HepG2 (cell line): Measurements from ENCODE around the gene DESI2. TPM values are rescaled to one million over a fixed set of nuclear protein-coding genes. Genes with fewer than 3 reads are reported as not detected.

Experiments
- ATAC-seq: fragments of 200-7000 bp; cut with Tn5 transposase; 3 replicates; pipeline ENCODE4 v1.9.1; 2020; ENCODE audit warnings: mild to moderate bottlenecking, moderate library complexity
- BruUV-seq: library from RNA; stranded (reverse); fragments of 400-500 nt; replicated peaks from 2 replicates; lab custom pipeline; 2021; lab: Mats Ljungman, UMichigan
- CTCF ChIA-PET: fragments of 300-600 bp; formaldehyde crosslinking; extraction: SDS; loops from one replicate; lab custom pipeline; 2021; ENCODE audit warnings: low total read pairs, inconsistent platforms, low intra/inter-chr PET ratio; lab: Yijun Ruan, JAX
- POLR2A ChIA-PET: fragments of 350-600 bp; sonication (Branson Sonifier 250); formaldehyde crosslinking; loops from one replicate; lab custom pipeline; 2020; ENCODE audit warnings: antibody characterized with exemption, inconsistent platforms; lab: Yijun Ruan, JAX
- DNase-seq: peaks from one replicate; pipeline ENCODE4 v3.0.0-alpha.2; 2015; ENCODE audit warnings: low spot score
- FAIRE-seq: peaks from 3 replicates; lab custom pipeline; 2011; peaks lifted over from hg19 to GRCh38; lab: Jason Lieb, UNC
- H2AFZ ChIP-seq: one replicate; pipeline ENCODE4 v1.6.1; 2011; ENCODE audit warnings: low read length, inconsistent platforms
- H3K27ac ChIP-seq: fragments of 300-600 bp; 3 replicates; pipeline ENCODE4 v1.8.0; 2011; ENCODE audit warnings: mixed run types, mild to moderate bottlenecking, mixed read lengths, low read length, inconsistent platforms; ENCODE audit not compliant: insufficient read depth; ENCODE audit errors: extremely low read length
- H3K27me3 ChIP-seq, 2 experiments: fragments of 200-600 bp in 1 of 2; 2 replicates in 1 of 2; 3 replicates in 1 of 2; pipeline versions ENCODE4 v1.6.0 to v1.8.0; 2011; ENCODE audit warnings: low read length in 2 of 2, mild to moderate bottlenecking in 2 of 2, moderate library complexity in 2 of 2, inconsistent platforms in 1 of 2; ENCODE audit not compliant: insufficient read depth in 2 of 2, control insufficient read depth in 1 of 2
- H3K36me3 ChIP-seq, 2 experiments: fragments of 200-600 bp in 1 of 2; replicated peaks in 1 of 2; 2 replicates in 1 of 2; 3 replicates in 1 of 2; pipeline versions ENCODE4 v1.5.1 to v1.8.0; 2011; ENCODE audit warnings: low read length in 2 of 2, inconsistent platforms in 1 of 2; ENCODE audit not compliant: insufficient read depth in 2 of 2, control insufficient read depth in 1 of 2
- H3K4me1 ChIP-seq: 2 replicates; pipeline ENCODE4 v1.5.1; 2012; ENCODE audit warnings: low read length, inconsistent platforms; ENCODE audit not compliant: insufficient read depth
- H3K4me2 ChIP-seq: 2 replicates; pipeline ENCODE4 v1.6.0; 2011; ENCODE audit warnings: low read depth, low read length, inconsistent platforms
- H3K4me3 ChIP-seq, 3 experiments: fragments of 200-600 bp in 1 of 3; sonication (generic), shearing (Covaris generic) in 1 of 3; replicated peaks in 1 of 3; 2 replicates each; pipeline ENCODE4 v1.5.1; 2011 to 2016; ENCODE audit warnings: low read length in 3 of 3, inconsistent platforms in 2 of 3, low read depth in 2 of 3, mild to moderate bottlenecking in 2 of 3, control low read depth in 1 of 3, mixed read lengths in 1 of 3; ENCODE audit not compliant: insufficient read depth in 1 of 3
- H3K79me2 ChIP-seq: one replicate; pipeline ENCODE4 v1.6.1; 2011; ENCODE audit warnings: low read length, inconsistent platforms; ENCODE audit not compliant: insufficient read depth
- H3K9ac ChIP-seq: 2 replicates; pipeline ENCODE4 v1.6.0; 2011; ENCODE audit warnings: mild to moderate bottlenecking, low read depth, low read length, inconsistent platforms; ENCODE audit not compliant: insufficient read depth
- H3K9me3 ChIP-seq: 2 replicates; pipeline ENCODE4 v1.5.1; 2012; ENCODE audit warnings: mild to moderate bottlenecking, low read length
- H4K20me1 ChIP-seq: 2 replicates; pipeline ENCODE4 v1.6.0; 2011; ENCODE audit warnings: inconsistent platforms, mild to moderate bottlenecking, low read length, moderate library complexity; ENCODE audit not compliant: insufficient read depth
- CEBPB ChIP-seq: IDR thresholded peaks from 2 replicates; pipeline ENCODE4 v1.6.1; 2011; ENCODE audit warnings: low read depth, low read length, improper control_type of control experiment, borderline replicate concordance
- MAFK ChIP-seq, 2 experiments: IDR thresholded peaks in 1 of 2; conservative IDR thresholded peaks in 1 of 2; 2 replicates each; pipeline ENCODE4 v1.6.1; 2011; ENCODE audit warnings: improper control_type of control experiment in 2 of 2, low read length in 2 of 2
- NR2F6 ChIP-seq, 2 experiments: IDR thresholded peaks; 2 replicates each; pipeline ENCODE4 v1.6.1; 2016; ENCODE audit warnings: antibody characterized with exemption in 1 of 2, mild to moderate bottlenecking in 1 of 2
- ZBTB21 ChIP-seq: sonication (generic); formaldehyde crosslinking; IDR thresholded peaks from 2 replicates; pipeline ENCODE4 v1.4.0; 2020; ENCODE audit warnings: missing genetic modification reagents
- ZNF44 ChIP-seq: sonication (generic); formaldehyde crosslinking; IDR thresholded peaks from 2 replicates; pipeline ENCODE4 v1.5.1; 2020; ENCODE audit warnings: mild to moderate bottlenecking, missing genetic modification reagents
- ZNF550 ChIP-seq: sonication (generic); formaldehyde crosslinking; IDR thresholded peaks from 2 replicates; pipeline ENCODE4 v1.4.0; 2020; ENCODE audit warnings: mild to moderate bottlenecking, missing genetic modification reagents, borderline replicate concordance
- ZSCAN9 ChIP-seq: IDR thresholded peaks from 2 replicates; pipeline ENCODE4 v1.6.1; 2016; ENCODE audit warnings: borderline replicate concordance
- WGBS: methylation state at CpG from one replicate; pipeline ENCODE4 v1.1.6; 2017; ENCODE audit warnings: low lambda C conversion rate; 5-methylcytosine and 5-hydroxymethylcytosine counted together
- in situ Hi-C: cut with HindIII; loops from 2 replicates; pipeline ENCODE4 v1.10.0; 2017; ENCODE audit warnings: low pct_unique_long_range_greater_than_20kb; ENCODE audit not compliant: extremely low pct_ligation_motif_present
- intact Hi-C: fragments of 100-400 bp; cut with micrococcal nuclease; formaldehyde crosslinking; loops from one replicate; pipeline ENCODE4 v1.10.0; 2022; ENCODE audit not compliant: unreplicated experiment
- polyA plus RNA-seq, 8 experiments: library from polyadenylated mRNA; depleted of rRNA in 3 of 8; stranded (reverse) in 7 of 8; unstranded in 1 of 8; fragments of >200 nt; fragmentation: Illumina TruSeq in 4 of 8; extraction: Trizol in 4 of 8; gene quantifications; 2 replicates each; pipeline versions ENCODE4 v1.2.1 to v1.2.3, GENCODE V29; 2011 to 2016; ENCODE audit warnings: low read depth in 4 of 8, missing spikeins in 1 of 8, mixed read lengths in 1 of 8; ENCODE audit not compliant: insufficient read depth in 1 of 8
- total RNA-seq, 5 experiments: library from RNA; depleted of rRNA; stranded (reverse); fragments of >200 nt; fragmentation: Illumina TruSeq; extraction: Trizol; gene quantifications; 2 replicates each; pipeline ENCODE4 v1.2.3, GENCODE V29; 2016; ENCODE audit warnings: low read depth in 1 of 5
- TF ChIP-seq, protein P1 (sequence below): sonication (generic); formaldehyde crosslinking; IDR thresholded peaks from 2 replicates; pipeline ENCODE4 v1.5.1; 2020; ENCODE audit warnings: mild to moderate bottlenecking, moderate library complexity, missing genetic modification reagents

The DESI2 gene
- total and polyA plus RNA-seq, 2 of the 13 experiments (the other 11 are each of a cell fraction or from before 2014, with no cell fraction given) = 23.1 to 42.2 TPM

DNA sequence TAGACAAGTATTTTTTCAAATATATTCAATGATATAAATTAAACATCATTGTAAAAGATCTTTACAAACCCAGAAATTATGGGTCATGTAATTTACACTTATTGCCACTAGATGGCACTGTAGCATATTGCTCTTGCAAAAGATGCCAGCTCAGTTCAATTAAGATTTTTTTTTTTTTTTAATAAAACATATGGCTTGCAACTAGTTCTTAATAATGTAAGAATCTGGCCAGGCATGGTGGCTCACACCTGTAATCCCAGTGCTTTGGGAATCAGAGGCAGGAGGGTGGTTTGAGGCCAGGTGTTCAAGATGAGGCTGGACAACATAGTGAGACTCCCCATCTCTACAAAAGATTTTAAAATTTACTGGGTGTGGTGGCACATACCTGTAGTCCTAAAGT, 49.4 kb upstream of the DESI2 start (continued):
- TF ChIP-seq MAFK (conservative IDR thresholded peaks at IDR 0.05 in 1 of 2, IDR thresholded peaks at IDR 0.05 in 1 of 2; ENCODE audit: low read length in 2 of 2) = peak; percentile 1 to 27; a peak in 1 of 4 replicates
- TF ChIP-seq, all 625 proteins: peak for 7

DNA sequence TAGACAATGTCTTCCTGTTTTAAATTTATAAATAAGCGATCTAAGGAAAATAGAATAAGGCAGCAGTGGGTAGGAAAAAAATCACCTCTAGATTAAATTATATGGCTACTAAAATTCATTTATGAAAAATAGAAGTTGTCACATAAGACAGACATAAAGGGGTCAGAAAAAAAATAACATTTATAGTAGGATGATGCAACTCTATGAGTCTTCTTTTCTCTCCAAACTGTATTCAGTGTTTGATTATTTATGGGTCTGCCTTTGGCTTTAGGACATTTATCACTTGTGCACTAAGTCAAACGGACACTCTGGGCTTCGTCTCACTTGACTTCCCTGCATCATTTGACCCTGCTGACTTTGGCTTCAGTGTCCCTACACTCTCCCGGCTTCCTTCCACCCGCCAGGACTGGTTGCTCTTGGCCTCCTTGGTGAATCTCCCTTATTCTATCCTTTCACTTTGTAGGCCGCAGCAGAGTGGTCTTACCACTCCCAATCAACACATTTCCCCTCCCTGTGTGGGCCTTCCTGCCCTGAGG, 47.0 kb upstream of the DESI2 start:
- H3K4me3 ChIP-seq = no peak overlapping the region
- no peaks in the 10 kb centered on the region for H3K9me3 ChIP-seq
- ChIA-PET CTCF (interaction anchor here (3.5 kb wide), 1 partner anchor 191 kb away, joined by 45 read pairs; no protein-coding TSS in a partner anchor), POLR2A (no interaction called here)
- H3K27ac ChIP-seq = no peak overlapping the region
- no peak for TF ChIP-seq ZBTB21 (CRISPR knock-in tag)
- TF ChIP-seq, protein P1, sequence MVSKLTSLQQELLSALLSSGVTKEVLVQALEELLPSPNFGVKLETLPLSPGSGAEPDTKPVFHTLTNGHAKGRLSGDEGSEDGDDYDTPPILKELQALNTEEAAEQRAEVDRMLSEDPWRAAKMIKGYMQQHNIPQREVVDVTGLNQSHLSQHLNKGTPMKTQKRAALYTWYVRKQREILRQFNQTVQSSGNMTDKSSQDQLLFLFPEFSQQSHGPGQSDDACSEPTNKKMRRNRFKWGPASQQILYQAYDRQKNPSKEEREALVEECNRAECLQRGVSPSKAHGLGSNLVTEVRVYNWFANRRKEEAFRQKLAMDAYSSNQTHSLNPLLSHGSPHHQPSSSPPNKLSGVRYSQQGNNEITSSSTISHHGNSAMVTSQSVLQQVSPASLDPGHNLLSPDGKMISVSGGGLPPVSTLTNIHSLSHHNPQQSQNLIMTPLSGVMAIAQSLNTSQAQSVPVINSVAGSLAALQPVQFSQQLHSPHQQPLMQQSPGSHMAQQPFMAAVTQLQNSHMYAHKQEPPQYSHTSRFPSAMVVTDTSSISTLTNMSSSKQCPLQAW (CRISPR knock-in tag) = no peak
- TF ChIP-seq NR2F6 (IDR thresholded peaks at IDR 0.05) = no peak
- TF ChIP-seq NR2F6 (CRISPR knock-in tag; IDR thresholded peaks at IDR 0.05) = no peak
- TF ChIP-seq ZNF44 (CRISPR knock-in tag) = no peak
- no peak for TF ChIP-seq ZNF550 (CRISPR knock-in tag)
- no peak for TF ChIP-seq ZSCAN9 (CRISPR knock-in tag)
- TF ChIP-seq CEBPB = 0 out of 2 replicates have a peak, but pooled peaks have one; percentile 2
- H3K79me2 ChIP-seq = no peaks in the 10 kb centered on the region
- intact Hi-C loops (no loop called here), in situ Hi-C loops (loop anchor here (25.0 kb wide), 1 partner anchor 431 kb away; no protein-coding TSS in a partner anchor)
- H3K27me3 ChIP-seq = peaks cover 0 to 10% of the 10 kb centered on the region in 2 experiments; a peak in 1 of 5 replicates
- ATAC-seq (no peak), FAIRE-seq (no peak), DNase-seq (no peak)
- no peak overlapping the region for H3K4me2 ChIP-seq
- H3K9ac ChIP-seq = no peak overlapping the region
- H2AFZ ChIP-seq = no peak overlapping the region
- no TSS peak for BruUV-seq
- 21% methylated on average over 6 of the region's 6 CpGs for WGBS
- H3K36me3 ChIP-seq = no peaks in the 10 kb centered on the region
- no peaks in the 10 kb centered on the region for H4K20me1 ChIP-seq
- no peaks in the 10 kb centered on the region for H3K4me1 ChIP-seq
